Panc1 (cell line): ENCODE results near the gene BMP7. TPM values are rescaled to one million over a fixed set of nuclear protein-coding genes. Genes with fewer than 3 reads are reported as not detected.

Source experiments
- ATAC-seq: fragments of 200-7000 bp; cut with Tn5 transposase; 2 replicates; pipeline ENCODE4 v1.9.1; 2020; ENCODE audit warnings: mild to moderate bottlenecking, moderate library complexity
- BruUV-seq: library from RNA; stranded (reverse); fragments of 400-500 nt; replicated peaks from 2 replicates; lab custom pipeline; 2021; lab: Mats Ljungman, UMichigan
- CTCF ChIA-PET: fragments of 300-600 bp; sonication (Branson Sonifier 250); formaldehyde crosslinking; loops from one replicate; lab custom pipeline; 2022; ENCODE audit warnings: antibody characterized with exemption; lab: Charles Lee
- POLR2A ChIA-PET: fragments of 300-600 bp; sonication (Branson Sonifier 250); formaldehyde crosslinking; loops from one replicate; lab custom pipeline; 2022; ENCODE audit warnings: antibody characterized with exemption; lab: Charles Lee
- DNase-seq: peaks from one replicate; pipeline ENCODE4 v3.0.0-alpha.2; 2010; ENCODE audit warnings: low read depth, low spot score
- H3K27ac ChIP-seq: 2 replicates; pipeline ENCODE4 v1.5.1; 2011; ENCODE audit warnings: mild to moderate bottlenecking, low read length, inconsistent platforms
- H3K27me3 ChIP-seq: fragments of 200-500 bp; sonication (Bioruptor generic); 2 replicates; pipeline ENCODE4 v1.6.0; 2014; ENCODE audit warnings: low read length, inconsistent platforms; ENCODE audit not compliant: control insufficient read depth, insufficient read depth
- H3K36me3 ChIP-seq: fragments of 200-500 bp; sonication (Bioruptor generic); 2 replicates; pipeline ENCODE4 v1.5.1; 2014; ENCODE audit warnings: inconsistent platforms, mild to moderate bottlenecking, low read length, moderate library complexity; ENCODE audit not compliant: control insufficient read depth, insufficient read depth
- H3K4me1 ChIP-seq: 2 replicates; pipeline ENCODE4 v1.5.1; 2011; ENCODE audit warnings: inconsistent platforms, mild to moderate bottlenecking, low read length, moderate library complexity; ENCODE audit not compliant: control insufficient read depth, insufficient read depth
- H3K4me3 ChIP-seq, 2 experiments: 2 replicates each; pipeline ENCODE4 v1.5.1; 2011 to 2012; ENCODE audit warnings: low read depth in 2 of 2, low read length in 2 of 2, mild to moderate bottlenecking in 2 of 2, inconsistent platforms in 1 of 2, moderate library complexity in 1 of 2
- H3K9me3 ChIP-seq: fragments of 200-500 bp; sonication (Bioruptor generic); 2 replicates; pipeline ENCODE4 v1.5.1; 2014; ENCODE audit warnings: low read depth, mild to moderate bottlenecking, inconsistent platforms, low read length, moderate library complexity; ENCODE audit not compliant: control insufficient read depth, insufficient read depth
- POLR2AphosphoS5 ChIP-seq: IDR thresholded peaks from 2 replicates; pipeline ENCODE4 v1.6.1; 2012; ENCODE audit warnings: mild to moderate bottlenecking, low read depth, low read length, moderate library complexity
- SIN3A ChIP-seq: IDR thresholded peaks from 2 replicates; pipeline ENCODE4 v1.6.1; 2012; ENCODE audit warnings: low read depth, mild to moderate bottlenecking, low read length, moderate library complexity, borderline replicate concordance; ENCODE audit not compliant: insufficient read depth
- TCF7L2 ChIP-seq: IDR thresholded peaks from 2 replicates; pipeline ENCODE4 v1.6.1; 2011; ENCODE audit warnings: mild to moderate bottlenecking, low read depth, low read length, inconsistent platforms
- in situ Hi-C: cut with HindIII; loops from 2 replicates; pipeline ENCODE4 v1.10.0; 2016; ENCODE audit warnings: low sequenced_read_pairs, low pct_unique_long_range_greater_than_20kb
- intact Hi-C: fragments of 100-400 bp; cut with micrococcal nuclease; formaldehyde crosslinking; loops from one replicate; pipeline ENCODE4 v1.10.0; 2022; ENCODE audit not compliant: unreplicated experiment
- total RNA-seq: library from RNA; stranded (reverse); gene quantifications from one replicate; pipeline ENCODE4 v1.2.1, GENCODE V29; 2021; ENCODE audit not compliant: unreplicated experiment
- TF ChIP-seq, protein P1 (sequence below), 2 experiments: IDR thresholded peaks; 2 replicates each; pipeline ENCODE4 v1.6.1; 2011 to 2012; ENCODE audit warnings: low read depth in 2 of 2, control low read depth in 1 of 2, low read length in 1 of 2, mild to moderate bottlenecking in 1 of 2, moderate library complexity in 1 of 2; ENCODE audit not compliant: insufficient read depth in 1 of 2
- TF ChIP-seq, protein P2 (sequence below): fragments of 450-650 bp; IDR thresholded peaks from 2 replicates; pipeline ENCODE4 v1.5.1; 2017; ENCODE audit warnings: mild to moderate bottlenecking

BMP7 gene
- total RNA-seq, 1 experiment from 2014 or later, result 11.5 TPM

DNA sequence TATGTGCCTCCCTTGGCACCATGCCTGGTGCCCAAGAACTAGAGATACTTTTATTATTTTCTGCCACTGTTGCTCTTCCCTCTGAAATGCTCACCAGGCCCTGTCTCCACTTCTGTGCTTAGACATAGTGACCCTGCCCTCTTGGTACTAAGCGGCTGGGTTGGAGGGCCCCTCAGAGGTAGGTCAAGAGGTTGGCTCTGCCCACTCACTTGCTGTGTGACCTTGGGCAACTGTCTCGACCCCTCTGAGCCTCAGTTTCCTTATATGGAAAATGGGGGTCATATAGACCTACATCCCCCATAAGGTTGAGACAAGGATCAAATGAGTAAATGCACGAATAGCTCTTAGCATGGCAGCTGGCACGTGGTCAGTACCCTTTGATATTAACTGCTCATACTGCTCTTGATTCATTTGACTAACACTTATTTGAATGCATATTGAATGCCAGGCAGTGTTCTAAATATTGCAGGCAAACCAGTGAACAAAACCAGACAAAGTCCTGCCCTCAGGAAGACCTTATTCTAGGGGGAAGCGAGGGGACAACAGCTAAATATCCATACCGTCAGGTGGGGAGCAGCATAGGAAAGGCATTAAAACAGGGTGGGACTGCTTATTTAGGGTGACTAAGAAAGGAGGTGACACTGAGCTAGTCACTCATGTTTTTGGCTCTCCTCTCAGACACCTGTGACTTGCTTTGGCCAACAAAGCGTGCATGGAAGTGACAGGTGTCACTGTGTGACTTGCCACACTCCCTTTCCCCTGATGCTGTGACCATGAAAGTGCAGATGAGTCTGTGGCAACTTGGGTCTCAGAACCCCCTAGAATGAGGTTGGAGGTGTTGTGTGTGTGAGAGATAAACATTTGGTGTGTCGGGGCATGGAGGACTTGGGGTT is 48.9 kb upstream of the BMP7 start:
- H3K27ac ChIP-seq, result no peak overlapping the region
- H3K4me1 ChIP-seq, result no peaks in the 10 kb centered on the region
- no TSS peak for BruUV-seq
- H3K27me3 ChIP-seq, result peaks cover 16% of the 10 kb centered on the region
- ATAC-seq (no peak), DNase-seq (no peak)
- H3K36me3 ChIP-seq, result no peaks in the 10 kb centered on the region
- H3K9me3 ChIP-seq, result no peaks in the 10 kb centered on the region
- intact Hi-C loops, result no loop called here
- ChIA-PET POLR2A (no interaction called here), CTCF (no interaction called here)
- no peak overlapping the region for H3K4me3 ChIP-seq
- TF ChIP-seq SIN3A (no peak), POLR2AphosphoS5 (no peak), TCF7L2 (no peak)
- TF ChIP-seq, protein P1, sequence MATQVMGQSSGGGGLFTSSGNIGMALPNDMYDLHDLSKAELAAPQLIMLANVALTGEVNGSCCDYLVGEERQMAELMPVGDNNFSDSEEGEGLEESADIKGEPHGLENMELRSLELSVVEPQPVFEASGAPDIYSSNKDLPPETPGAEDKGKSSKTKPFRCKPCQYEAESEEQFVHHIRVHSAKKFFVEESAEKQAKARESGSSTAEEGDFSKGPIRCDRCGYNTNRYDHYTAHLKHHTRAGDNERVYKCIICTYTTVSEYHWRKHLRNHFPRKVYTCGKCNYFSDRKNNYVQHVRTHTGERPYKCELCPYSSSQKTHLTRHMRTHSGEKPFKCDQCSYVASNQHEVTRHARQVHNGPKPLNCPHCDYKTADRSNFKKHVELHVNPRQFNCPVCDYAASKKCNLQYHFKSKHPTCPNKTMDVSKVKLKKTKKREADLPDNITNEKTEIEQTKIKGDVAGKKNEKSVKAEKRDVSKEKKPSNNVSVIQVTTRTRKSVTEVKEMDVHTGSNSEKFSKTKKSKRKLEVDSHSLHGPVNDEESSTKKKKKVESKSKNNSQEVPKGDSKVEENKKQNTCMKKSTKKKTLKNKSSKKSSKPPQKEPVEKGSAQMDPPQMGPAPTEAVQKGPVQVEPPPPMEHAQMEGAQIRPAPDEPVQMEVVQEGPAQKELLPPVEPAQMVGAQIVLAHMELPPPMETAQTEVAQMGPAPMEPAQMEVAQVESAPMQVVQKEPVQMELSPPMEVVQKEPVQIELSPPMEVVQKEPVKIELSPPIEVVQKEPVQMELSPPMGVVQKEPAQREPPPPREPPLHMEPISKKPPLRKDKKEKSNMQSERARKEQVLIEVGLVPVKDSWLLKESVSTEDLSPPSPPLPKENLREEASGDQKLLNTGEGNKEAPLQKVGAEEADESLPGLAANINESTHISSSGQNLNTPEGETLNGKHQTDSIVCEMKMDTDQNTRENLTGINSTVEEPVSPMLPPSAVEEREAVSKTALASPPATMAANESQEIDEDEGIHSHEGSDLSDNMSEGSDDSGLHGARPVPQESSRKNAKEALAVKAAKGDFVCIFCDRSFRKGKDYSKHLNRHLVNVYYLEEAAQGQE (IDR thresholded peaks at IDR 0.05; ENCODE audit: insufficient read depth in 1 of 2, low read depth in 2 of 2, low read length in 1 of 2), result no peak
- TF ChIP-seq, protein P2, sequence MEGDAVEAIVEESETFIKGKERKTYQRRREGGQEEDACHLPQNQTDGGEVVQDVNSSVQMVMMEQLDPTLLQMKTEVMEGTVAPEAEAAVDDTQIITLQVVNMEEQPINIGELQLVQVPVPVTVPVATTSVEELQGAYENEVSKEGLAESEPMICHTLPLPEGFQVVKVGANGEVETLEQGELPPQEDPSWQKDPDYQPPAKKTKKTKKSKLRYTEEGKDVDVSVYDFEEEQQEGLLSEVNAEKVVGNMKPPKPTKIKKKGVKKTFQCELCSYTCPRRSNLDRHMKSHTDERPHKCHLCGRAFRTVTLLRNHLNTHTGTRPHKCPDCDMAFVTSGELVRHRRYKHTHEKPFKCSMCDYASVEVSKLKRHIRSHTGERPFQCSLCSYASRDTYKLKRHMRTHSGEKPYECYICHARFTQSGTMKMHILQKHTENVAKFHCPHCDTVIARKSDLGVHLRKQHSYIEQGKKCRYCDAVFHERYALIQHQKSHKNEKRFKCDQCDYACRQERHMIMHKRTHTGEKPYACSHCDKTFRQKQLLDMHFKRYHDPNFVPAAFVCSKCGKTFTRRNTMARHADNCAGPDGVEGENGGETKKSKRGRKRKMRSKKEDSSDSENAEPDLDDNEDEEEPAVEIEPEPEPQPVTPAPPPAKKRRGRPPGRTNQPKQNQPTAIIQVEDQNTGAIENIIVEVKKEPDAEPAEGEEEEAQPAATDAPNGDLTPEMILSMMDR, result no peak
- in situ Hi-C loops, result no loop called here

DNA sequence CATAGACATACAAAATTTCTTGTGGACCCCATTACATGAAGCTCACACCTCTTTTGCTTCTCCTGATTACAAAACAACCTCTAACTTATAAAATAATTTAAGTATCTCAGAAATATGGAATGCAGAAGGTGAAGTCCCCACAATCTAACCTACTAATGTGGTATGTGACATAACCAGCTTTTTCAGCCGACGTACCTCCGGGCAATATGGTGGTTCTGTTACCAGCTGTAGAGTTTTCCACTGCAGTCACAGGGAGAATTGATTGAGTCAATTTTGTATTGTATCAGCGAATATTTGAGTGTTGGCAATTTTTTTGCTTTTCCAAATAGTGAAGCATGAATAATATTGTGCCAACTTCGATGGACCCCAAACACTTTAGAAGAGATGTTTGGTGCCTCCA is 47.5 kb upstream of the BMP7 start:
- ChIA-PET POLR2A (no interaction called here), CTCF (no interaction called here)

More for the DNA sequence above, 47.5 kb upstream of the BMP7 start:
- no TSS peak for BruUV-seq
- Histone ChIP-seq H3K27me3 (peaks cover 16% of the 10 kb centered on the region), H3K36me3 (no peaks in the 10 kb centered on the region), H3K9me3 (no peaks in the 10 kb centered on the region), H3K27ac (no peak overlapping the region), H3K4me1 (no peaks in the 10 kb centered on the region), H3K4me3 (no peak overlapping the region)
- DNase-seq, result no peak
- TF ChIP-seq, protein P1 (IDR thresholded peaks at IDR 0.05; ENCODE audit: insufficient read depth in 1 of 2, low read depth in 2 of 2, low read length in 1 of 2), result no peak
- TF ChIP-seq SIN3A (no peak), POLR2AphosphoS5 (no peak), TCF7L2 (no peak)
- TF ChIP-seq, protein P2, result no peak
- in situ Hi-C loops (no loop called here), intact Hi-C loops (no loop called here)
- ATAC-seq, result no peak
